Fibroblast of skin of back (primary cell): Measurements from ENCODE around the gene ARMC2. TPM values are rescaled to one million over a fixed set of nuclear protein-coding genes. Genes with fewer than 3 reads are reported as not detected.
A peak's percentile ranks its signal among the peaks of the same experiment; 100 is the strongest.
"Not testable (repeated sequence)": the region's sequence is repeated elsewhere in the genome, so short reads cannot be mapped to it uniquely, and the experiment has no call there.

Experiments used
- DNase-seq: peaks from one replicate; pipeline ENCODE4 v3.0.0-alpha.2; 2013
- polyA plus RNA-seq, 2 experiments: library from polyadenylated mRNA; unstranded; fragments of 120-200 nt; gene quantifications; one replicate each; pipeline ENCODE4 v1.2.1, GENCODE V29; 2013; ENCODE audit not compliant: insufficient read length in 2 of 2

The ARMC2 gene, protein sequence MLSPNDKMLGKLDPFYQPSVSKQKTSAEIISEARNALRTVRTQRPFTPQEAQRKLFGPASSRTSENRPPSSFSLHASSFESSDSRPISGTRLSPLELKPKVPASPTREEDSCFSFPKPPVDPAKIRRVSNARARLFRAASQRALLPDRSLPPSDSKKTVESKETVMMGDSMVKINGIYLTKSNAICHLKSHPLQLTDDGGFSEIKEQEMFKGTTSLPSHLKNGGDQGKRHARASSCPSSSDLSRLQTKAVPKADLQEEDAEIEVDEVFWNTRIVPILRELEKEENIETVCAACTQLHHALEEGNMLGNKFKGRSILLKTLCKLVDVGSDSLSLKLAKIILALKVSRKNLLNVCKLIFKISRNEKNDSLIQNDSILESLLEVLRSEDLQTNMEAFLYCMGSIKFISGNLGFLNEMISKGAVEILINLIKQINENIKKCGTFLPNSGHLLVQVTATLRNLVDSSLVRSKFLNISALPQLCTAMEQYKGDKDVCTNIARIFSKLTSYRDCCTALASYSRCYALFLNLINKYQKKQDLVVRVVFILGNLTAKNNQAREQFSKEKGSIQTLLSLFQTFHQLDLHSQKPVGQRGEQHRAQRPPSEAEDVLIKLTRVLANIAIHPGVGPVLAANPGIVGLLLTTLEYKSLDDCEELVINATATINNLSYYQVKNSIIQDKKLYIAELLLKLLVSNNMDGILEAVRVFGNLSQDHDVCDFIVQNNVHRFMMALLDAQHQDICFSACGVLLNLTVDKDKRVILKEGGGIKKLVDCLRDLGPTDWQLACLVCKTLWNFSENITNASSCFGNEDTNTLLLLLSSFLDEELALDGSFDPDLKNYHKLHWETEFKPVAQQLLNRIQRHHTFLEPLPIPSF
- 3.8 TPM for polyA plus RNA-seq (2013, experiment 1 of 2; ENCODE audit: insufficient read length)
- polyA plus RNA-seq (2013, experiment 2 of 2; ENCODE audit: insufficient read length), result 5.9 TPM

DNA sequence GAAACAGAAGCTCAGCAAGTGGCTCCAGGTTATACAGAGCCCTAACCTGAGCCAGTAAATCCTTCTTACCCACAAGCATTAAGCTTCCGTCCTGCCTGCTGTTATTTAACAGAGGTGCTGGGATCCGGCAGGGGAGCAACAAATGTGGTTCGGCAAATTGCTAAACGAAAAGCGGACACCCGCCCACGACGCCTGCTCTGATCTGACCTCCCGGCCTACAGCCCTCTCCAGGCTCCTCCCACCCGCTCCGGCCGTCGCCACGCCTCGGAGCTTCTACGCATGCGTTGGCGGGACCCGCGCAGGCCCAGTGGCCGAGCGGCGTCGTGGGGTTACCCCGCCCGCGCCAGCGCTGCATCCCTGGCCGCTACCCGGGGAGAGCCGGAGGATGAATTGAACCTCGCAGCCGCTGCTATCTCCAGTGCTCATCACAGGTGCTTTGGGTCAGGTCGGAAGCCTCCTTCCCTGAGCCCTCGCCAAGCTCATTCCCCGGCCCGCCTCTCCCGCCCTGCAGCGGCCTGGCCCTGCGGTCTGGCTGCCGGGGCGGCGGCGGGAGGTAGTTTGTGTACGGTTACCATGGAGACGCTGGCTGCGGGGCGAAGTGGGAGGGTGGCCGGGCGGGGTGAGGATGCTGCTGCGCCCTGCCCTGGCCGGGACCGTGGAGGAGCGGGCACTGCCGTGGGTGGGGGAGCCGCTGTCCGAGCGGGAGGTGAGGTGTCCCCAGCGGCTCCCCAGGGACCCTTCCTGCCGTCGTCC is at the start of gene ARMC2:
ARMC2 (plus strand) TSS at position 307 of the 753 bp plus-strand sequence. CDS start 5,846 bp downstream, outside the sequence.
- DNase-seq, result peak; percentile 86

DNA sequence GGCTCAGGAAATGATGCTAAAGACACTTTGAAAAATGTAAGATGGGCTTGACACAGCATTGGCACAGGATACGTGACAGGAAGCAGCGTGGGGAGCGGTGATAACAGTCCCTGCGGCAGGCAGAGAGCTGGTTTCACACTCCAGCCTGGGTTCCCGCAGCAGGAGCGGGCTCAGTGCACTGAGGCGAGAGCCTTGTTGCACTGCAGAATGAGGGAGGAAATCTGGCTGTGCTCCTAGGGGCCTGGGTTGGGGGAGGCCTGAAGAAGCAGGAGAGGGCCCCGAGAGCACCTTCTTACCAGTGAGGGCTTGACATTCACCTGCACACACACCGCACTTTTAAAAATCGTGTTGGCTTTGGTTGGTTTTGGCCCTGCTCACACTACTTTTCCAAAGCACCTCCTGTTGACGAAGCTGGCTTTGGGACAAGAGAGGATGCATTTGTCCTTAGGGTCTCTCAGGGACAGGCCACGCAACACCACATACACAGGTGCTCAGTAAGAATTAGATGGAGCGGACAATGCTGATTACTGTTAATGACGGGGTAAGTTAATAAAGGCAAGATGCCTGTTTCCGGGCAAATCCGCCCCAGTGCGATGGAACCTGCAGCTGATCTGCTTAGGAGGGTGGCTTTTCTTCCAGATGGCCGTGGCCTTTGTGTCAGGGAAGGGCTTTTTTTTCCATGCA is 49.4 kb upstream of the ARMC2 start:
- no peak for DNase-seq

DNA sequence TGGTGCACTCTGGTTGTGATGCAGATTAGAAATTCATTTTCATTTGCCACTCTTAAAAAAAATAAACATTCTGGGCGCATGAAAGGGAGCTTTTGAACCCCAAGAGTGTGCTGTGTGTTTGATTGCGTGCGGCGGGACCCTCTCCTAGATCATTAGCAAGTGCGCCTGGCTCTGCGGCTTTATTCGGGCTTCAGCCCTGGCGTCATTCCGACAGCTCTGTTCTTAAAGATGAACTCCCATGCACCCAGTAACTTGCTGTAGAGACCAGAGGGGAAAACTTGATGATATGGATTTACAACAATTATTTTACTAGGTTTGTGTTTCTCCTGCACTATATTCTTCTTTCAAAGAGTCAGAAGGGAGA is 48.9 kb upstream of the ARMC2 start:
- no peak for DNase-seq

DNA sequence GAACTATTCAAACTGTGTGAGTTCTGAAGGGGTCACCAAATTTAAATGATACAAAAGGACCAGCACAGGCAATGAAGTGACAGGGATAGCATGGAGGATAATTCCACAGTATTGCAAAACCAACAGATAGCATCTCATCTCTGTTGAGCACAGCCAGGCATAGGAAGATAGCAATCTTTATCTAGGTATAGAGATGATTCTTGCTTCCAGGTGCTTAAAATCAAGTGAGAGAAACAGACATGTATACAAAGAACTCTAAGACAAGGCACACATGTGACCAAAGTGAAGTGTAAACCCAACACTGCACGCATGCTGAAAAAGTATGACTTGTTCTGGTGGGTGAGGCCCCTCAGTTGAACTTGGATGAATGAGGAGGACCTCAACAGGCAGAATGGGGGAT is 48.4 kb upstream of the ARMC2 start:
- no peak for DNase-seq

DNA sequence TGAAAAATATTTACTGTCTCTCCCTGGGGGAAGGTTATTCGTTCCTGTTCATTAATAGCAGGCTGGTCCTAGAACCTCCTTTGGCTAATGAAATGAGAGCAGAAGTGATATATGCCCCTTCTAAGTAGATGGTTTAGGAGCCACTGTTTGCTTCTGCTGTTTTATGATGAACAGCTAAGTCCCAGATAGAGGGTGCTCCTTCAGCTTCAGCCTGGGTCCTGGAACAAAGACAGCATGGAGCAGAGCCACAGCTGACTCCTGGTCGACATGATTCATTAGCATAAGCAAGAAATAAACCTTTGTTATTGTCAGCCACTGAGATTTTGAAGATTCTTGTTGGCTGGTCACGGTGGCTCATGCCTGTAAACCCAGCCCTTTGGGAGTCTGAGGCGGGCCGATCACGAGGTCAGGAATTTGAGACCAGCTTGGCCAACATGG is 47.8 kb upstream of the ARMC2 start:
- DNase-seq, result no peak

DNA sequence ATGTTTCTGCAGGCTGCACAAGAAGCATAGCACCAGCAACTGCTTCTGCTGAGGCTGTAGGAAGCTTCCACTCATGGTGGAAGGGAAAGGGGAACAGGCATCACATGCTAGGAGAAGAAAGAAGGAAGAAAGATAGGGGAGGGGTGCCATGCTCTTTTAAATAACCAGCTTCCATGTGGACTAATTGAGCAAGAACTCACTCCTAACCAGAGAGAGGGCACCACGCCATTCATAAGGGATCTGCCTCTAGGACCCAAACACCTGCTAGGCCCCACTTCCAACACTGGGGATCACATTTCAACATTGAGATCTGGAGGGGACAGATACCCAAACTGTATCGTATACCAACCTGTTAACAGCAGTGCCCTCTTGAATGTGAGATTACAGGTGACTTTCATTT is 46.9 kb upstream of the ARMC2 start:
- no peak for DNase-seq

DNA sequence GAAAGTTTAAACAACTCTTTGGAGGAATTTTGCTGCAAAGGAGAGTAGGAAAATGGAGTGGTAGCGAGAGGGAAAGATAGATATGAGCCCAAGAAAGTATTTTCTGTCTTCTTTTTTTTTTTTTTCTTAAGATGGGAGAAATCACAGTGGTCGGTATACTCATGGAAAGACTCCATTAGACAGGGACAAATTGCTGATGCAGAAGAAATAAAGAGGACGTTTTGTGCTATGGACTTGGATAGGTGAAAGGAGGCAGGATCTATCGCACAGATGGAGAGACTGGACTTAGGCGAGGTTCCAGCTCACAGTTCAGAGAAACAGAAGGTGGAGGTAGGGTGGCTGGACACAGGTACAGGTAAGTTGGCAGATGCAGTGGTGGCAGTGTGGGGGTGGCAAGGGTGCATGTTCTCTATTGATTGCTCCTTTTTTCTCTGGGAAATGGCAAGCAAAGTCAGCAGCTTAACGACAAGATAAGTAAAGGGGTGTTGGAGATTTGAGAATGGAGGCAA is 44.2 kb upstream of the ARMC2 start:
- no peak for DNase-seq

DNA sequence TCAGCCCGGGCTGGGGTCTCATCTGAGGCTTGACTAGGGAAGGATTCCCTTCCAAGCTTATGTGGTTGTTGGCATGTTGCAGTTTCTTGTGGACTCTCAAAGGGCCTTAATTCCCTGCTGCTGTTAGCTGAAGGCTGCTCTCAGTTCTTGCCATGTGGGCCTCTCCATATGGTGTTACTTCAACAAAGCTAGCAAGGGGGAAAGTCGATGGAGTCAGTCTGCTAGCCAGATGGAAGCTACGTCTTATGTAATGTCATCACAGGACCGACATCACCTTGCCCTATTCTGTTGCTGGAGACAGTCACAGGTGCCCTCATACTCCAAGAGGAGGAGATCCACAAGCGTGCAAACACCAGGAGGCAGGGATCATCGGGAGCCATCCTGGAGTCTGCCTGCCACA is 43.3 kb upstream of the ARMC2 start:
- DNase-seq, result no peak

DNA sequence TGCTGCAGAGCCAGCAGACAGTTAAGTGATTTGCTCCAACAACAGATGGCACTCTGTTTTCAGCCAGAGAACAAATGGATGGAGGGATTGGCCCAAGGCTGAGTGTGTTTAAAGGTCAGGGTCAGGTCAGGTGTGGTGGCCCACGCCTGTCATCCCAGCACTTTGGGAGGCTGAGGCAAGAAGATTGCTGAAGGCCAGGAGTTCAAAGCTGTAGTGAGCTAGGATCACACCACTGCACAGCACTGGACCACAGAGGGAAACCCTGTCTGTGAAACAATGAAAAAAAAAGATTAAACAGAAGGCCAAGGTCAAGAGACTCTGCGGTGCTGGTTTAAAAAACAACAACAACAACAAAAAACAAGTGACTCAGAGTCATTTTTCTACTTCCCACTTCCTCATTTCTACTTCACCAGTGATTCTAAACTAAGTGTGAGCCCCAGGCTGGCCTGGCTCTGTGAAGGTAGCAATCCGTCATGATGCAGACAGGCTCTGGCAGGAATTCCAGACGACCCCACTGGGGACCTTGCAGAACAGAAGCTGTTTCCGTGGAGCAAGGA is 42.5 kb upstream of the ARMC2 start:
- DNase-seq, result no peak

DNA sequence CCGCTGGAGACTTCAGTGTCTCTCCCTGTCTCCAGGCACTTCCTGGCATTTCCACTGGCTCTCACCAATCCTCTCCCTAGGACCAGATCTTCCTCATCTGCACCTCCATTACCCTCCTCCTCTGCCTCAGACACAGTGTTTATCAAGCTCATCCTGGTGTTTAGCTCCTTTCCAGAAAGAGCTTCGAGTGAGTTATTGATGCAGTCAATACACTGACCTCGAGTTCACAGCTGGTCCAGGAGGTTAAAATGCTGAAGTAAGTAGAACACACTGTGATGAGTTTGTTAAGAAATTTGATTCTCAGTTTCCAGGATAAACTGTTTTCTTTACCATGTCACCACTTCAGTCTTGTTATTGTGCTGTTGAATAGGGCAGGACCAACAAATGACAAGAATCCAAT is 42.1 kb upstream of the ARMC2 start:
- DNase-seq, result no peak

DNA sequence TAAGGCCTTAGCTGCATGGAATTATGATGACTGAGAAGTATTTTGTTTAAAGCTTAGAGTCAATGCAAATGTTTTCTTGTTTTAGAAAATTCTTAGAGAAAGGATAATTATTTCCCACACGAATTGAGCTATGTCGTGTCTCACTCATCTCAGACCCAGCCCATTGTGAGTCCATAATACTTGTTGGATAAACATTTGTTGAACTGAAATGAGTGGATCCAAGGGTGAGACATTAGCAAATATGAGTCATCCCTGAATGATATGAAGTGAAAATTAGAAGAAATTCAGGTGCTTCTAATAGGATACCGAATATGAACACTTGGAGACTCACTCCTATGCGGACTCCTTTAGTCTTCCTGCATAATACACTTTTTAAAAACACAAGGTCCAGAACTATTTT is 41.6 kb upstream of the ARMC2 start:
- no peak for DNase-seq

DNA sequence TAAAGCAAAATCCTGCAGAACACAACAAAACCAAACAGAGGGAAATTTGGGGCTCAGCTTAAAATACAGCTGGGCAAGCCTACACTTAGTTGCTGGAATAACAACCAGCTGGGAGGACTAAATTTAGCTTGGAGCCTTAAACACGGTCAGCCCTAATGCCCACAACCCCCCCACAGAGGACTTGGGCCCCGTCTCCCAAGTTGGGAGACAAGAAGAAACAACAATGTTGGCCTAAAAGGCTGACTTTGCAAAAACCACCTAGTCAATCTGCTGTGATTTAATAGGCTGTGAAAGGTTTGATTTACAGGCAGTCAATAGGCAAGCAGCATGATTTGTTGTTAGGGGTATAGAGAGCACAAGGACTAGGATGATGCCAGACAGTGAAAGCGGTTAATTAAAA is 40.3 kb upstream of the ARMC2 start:
- DNase-seq, result no peak

DNA sequence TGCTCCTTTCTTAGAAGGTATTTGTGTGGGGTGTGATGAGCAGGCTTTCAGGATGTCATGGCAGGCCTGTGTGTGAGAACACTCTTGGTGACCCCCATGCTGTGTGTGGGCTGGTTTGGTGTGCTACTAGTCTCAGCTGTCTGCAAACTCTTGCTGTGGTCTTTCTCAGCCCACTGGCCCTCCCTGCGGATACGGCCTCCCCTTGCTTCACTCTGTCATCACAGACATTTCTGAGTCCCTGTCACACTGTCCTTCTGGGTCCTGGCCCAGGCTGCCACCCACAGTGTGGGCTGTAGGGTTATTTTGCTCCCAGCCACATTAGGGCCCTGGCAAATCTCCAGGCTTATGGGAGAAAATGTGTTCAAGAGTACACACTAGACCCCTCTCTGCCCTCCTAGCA is 39.0 kb upstream of the ARMC2 start:
- no peak for DNase-seq

DNA sequence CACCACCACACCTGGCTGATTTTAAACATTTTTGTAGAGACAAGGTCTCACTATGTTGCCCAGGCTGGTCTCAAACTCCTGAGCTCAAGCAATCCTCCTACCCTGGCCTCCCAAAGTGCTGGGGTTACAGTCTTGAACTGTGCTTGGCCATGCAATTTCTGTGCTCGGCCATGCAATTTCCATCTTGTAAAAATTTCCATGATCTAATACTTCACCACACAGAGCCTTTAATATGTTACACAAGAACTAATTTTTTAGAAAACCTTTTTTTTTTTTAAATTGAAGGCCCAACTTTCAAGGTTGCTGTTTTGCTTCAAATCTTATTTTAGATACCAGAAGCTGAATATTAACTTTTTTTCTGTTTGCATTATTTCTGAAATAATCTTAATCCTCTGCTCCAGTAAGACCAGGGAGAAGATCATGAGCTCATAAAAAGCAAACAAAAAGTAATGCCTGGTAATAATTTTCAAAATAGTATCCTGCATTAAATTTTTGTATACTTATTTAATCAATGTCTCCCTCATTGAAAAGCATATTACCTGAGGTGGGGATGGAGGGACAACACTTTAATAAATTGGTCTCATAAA is 38.1 kb upstream of the ARMC2 start:
- no peak for DNase-seq

DNA sequence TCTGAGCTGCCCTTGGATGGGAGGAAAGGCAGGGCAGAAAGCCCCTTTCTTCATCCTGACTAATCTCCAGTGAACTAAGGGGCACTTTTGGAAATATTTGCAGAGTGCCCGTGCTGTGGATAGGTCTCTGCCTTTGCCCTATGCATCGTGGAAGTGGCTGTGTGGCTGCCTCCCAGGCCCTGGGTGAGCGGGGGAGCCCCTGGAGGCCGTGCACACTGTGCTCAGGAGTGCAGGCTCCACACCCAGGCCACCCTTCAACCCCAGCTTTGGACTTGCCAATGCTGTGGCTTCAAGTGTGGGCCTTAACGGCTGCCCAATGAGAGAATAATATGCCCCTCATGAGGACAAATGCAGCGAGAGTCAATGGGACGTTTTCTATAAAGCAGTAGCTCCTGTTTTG is 36.7 kb upstream of the ARMC2 start:
- DNase-seq, result no peak

DNA sequence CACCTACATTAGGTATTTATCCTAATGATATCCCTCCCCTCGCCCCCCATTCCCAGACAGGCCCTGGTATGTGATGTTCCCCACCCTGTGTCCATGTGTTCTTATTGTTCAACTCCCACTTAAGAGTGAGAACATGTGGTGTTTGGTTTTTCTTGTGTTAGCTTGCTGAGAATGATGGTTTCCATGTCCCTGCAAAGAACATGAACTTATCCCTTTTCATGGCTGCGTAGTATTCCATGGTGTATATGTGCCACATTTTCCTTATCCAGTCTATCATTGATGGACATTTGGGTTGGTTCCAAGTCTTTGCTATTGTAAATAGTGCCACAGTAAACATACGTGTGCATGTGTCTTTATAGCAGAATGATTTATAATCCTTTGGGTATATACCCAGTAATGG is 35.0 kb upstream of the ARMC2 start:
- DNase-seq, result not testable (repeated sequence)

DNA sequence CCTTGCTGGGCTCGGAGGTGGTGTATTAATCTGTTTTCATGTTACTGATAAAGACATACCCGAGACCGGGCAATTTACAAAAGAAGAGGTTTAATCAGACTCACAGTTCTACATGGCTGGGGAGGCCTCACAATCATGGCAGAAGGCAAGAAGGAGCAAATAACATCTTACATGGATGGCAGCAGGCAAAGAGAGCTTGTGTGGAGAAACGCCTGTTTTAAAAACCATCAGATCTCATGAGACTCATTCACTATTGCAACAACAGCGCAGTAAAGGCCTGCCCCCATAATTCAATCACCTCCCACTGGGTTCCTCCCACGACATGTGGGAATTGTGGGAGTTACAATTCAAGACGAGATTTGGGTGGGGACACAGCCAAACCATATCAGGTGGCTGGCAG is 30.9 kb upstream of the ARMC2 start:
- DNase-seq, result not testable (repeated sequence)

DNA sequence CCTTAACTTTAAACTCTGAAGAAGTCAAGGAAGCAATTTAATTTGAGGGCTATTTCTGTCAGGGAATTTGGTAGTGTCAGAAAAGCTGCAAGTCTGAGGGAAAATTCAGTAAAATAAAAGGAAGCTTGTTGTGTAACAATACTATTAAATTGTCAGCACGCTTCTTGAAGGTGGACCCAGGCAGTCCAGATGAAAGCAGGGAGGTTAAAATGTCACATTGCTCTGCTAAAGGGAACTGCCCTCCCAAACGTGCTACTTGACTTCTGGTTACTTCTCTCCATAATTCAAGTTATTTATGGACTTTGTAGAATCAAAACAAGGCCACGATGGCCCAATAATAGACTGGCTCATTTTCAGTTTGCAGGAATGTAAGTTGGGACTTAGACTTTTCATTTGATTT is 28.2 kb upstream of the ARMC2 start:
- DNase-seq, result no peak

DNA sequence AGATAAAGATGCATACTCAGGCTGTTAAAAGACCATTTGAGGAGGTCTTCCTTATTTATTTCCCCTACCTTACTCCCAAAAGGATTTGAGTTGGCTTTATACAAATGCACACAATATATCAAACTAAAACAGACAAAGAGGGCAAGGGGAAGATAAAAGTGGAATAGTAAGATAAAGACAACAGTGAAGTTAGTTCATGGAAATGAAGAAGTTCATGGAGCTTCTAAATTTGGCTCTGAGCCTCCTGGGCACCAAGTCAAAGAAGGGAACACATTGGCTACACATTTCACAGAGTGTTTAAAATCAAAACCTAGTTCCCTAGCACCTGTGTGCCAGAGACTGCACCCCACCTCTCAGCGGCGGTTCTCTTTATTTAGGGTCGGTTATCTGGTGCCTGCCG is 25.8 kb upstream of the ARMC2 start:
- DNase-seq, result no peak

DNA sequence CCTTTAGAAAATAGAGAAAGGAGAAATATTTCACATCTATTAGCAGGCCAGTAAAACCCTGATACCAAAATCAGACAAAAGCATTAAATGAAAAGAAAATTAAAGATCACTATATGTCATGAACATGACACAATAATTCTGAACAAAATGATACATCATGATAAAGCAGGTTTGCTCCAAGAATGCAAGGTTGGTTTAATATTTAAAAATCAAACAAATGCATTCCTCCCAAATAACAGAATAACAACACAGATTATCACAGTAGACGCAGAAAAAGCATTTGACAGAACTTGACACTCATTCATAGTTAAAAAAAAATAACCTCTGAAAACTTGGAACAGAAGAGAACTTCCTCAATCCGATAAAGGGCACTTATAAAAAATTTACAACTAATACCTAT is 22.9 kb upstream of the ARMC2 start:
- no peak for DNase-seq

DNA sequence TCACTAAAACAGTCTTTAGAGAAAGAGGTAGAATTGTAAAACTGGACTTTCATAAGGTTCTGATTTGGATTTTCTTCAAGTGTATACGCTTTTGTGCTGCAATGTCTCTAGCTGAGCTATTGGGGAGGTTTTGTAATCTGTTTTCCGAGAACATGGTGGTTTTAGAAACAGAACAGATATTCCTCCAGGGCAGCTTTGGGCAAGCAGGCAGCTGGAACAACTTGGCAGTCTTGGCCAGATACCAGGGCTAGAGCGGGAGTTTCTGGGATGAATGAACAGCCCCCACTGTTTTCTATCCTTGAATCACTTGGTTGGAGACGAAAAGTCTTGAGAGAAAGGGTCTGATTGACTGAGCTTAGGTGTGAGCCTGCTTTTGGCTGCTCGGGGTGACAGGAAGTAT is 17.1 kb upstream of the ARMC2 start:
- DNase-seq, result no peak
